Measurements from ENCODE around the gene CUL4B. TPM values are rescaled to one million over a fixed set of nuclear protein-coding genes. Genes with fewer than 3 reads are reported as not detected.

Gene CUL4B
- total and polyA plus RNA-seq, 12 donors = 8.2 to 24.1 (median 19.0) TPM

GRCh38 chrX:120561634-120562568 is 1.1 kb upstream of the CUL4B start:
- H3K27ac ChIP-seq = peak overlapping the region; percentile 67 to 99 (median 98)
- DNase-seq (no peak), ATAC-seq (no peak)
- 4 to 10% methylated on average over 12 of the region's 12 CpGs for WGBS, 2 donors
- peaks cover 0 to 34% (median 13%) of the 10 kb centered on the region in 9 donors for H3K4me1 ChIP-seq
- H3K27me3 ChIP-seq = no peaks in the 10 kb centered on the region
- intact Hi-C loops (cut with DNase I) = loop anchor here in 5 of 10 donors (1.0 to 5.0 kb wide), 4 partner anchors 40 to 111 kb away; partner anchors contain the start of genes MCTS1 (in 5 of the 5) and C1GALT1C1 (in 1 of the 5)
- H3K9me3 ChIP-seq = no peaks in the 10 kb centered on the region
- no peak for TF ChIP-seq CTCF (IDR thresholded peaks at IDR 0.05)
- H3K36me3 ChIP-seq = peaks cover 0 to 11% (median 0%) of the 10 kb centered on the region in 9 donors
- H3K4me3 ChIP-seq = peak overlapping the region in 9 of 10 donors; percentile 49 to 75 (median 67)

GRCh38 chrX:120560405-120560841 is 339 bp downstream of the CUL4B start:
- WGBS, 2 donors = 1% methylated on average over 6 to 10 of the region's 10 CpGs
- ATAC-seq (peak in 7 of 8 donors; percentile 27 to 75 (median 46)), DNase-seq (no peak)
- peak overlapping the region; percentile 94 to 99 (median 98) for H3K27ac ChIP-seq
- intact Hi-C loops (cut with DNase I) = loop anchor here in 5 of 10 donors (1.0 to 5.0 kb wide), 4 partner anchors 42 to 112 kb away; partner anchors contain the start of genes MCTS1 (in 5 of the 5) and C1GALT1C1 (in 1 of the 5)
- H3K27me3 ChIP-seq = no peaks in the 10 kb centered on the region
- H3K9me3 ChIP-seq = no peaks in the 10 kb centered on the region
- H3K4me1 ChIP-seq = peaks cover 0 to 38% (median 13%) of the 10 kb centered on the region in 9 donors
- peaks cover 0 to 24% (median 0%) of the 10 kb centered on the region in 9 donors for H3K36me3 ChIP-seq
- peak overlapping the region; percentile 41 to 75 (median 66) for H3K4me3 ChIP-seq
- no peak for TF ChIP-seq CTCF (IDR thresholded peaks at IDR 0.05)

GRCh38 chrX:120559804-120560203 is 958 bp downstream of the CUL4B start:
- H3K9me3 ChIP-seq = no peaks in the 10 kb centered on the region
- H3K27ac ChIP-seq = peak overlapping the region; percentile 94 to 99 (median 98)
- H3K27me3 ChIP-seq = no peaks in the 10 kb centered on the region
- DNase-seq (no peak), ATAC-seq (no peak)
- intact Hi-C loops (cut with DNase I) = loop anchor here in 6 of 10 donors (1.0 to 10.0 kb wide), 5 partner anchors 42 to 113 kb away; partner anchors contain the start of genes MCTS1 (in 5 of the 6) and C1GALT1C1 (in 1 of the 6)
- peaks cover 0 to 44% (median 13%) of the 10 kb centered on the region in 9 donors for H3K4me1 ChIP-seq
- 0 to 1% methylated on average over 7 of the region's 7 CpGs for WGBS, 2 donors
- H3K4me3 ChIP-seq = peak overlapping the region; percentile 41 to 75 (median 66)
- H3K36me3 ChIP-seq = peaks cover 0 to 30% (median 0%) of the 10 kb centered on the region in 9 donors
- no peak for TF ChIP-seq CTCF (IDR thresholded peaks at IDR 0.05)

GRCh38 chrX:120556251-120556650 is 4.5 kb downstream of the CUL4B start:
- Histone ChIP-seq H3K27me3 (no peaks in the 10 kb centered on the region), H3K27ac (no peak overlapping the region), H3K4me1 (peaks cover 0 to 33% (median 7%) of the 10 kb centered on the region in 9 donors), H3K4me3 (no peak overlapping the region), H3K36me3 (peaks cover 0 to 41% (median 0%) of the 10 kb centered on the region in 9 donors), H3K9me3 (no peaks in the 10 kb centered on the region)
- 95 to 97% methylated on average over 5 of the region's 5 CpGs for WGBS, 2 donors
- ATAC-seq = no peak
- intact Hi-C loops (cut with DNase I) = loop anchor here in 1 of 10 donors (10.0 kb wide), 1 partner anchor 59 kb away; no protein-coding TSS in a partner anchor
- no peak for TF ChIP-seq CTCF (IDR thresholded peaks at IDR 0.05)
- no peak for DNase-seq

All from heart right ventricle (tissue), 16 donors.